Aorta (tissue), 5 donors: Measurements from ENCODE around the gene CCDC150. TPM values are rescaled to one million over a fixed set of nuclear protein-coding genes. Genes with fewer than 3 reads are reported as not detected.

Experiments
- ATAC-seq: fragments of 200-7000 bp; cut with Tn5 transposase; one replicate; pipeline ENCODE4 v1.9.1; 2022; ENCODE audit warnings: moderate library complexity; ENCODE audit not compliant: low FRiP score
- DNase-seq, 2 donors: peaks; one replicate each; pipeline ENCODE4 v3.0.0-alpha.2; 2020
- H3K27ac ChIP-seq, 2 donors: one replicate each; pipeline ENCODE4 v1.5.1; 2013; ENCODE audit warnings: low read length in 2 of 2, mild to moderate bottlenecking in 2 of 2, moderate library complexity in 2 of 2, control low read depth in 1 of 2, inconsistent platforms in 1 of 2, low read depth in 1 of 2
- H3K27me3 ChIP-seq, 2 donors: one replicate each; pipeline ENCODE4 v1.6.1; 2013; ENCODE audit warnings: control low read depth in 1 of 2, low read length in 1 of 2, mild to moderate bottlenecking in 1 of 2, moderate library complexity in 1 of 2; ENCODE audit not compliant: insufficient read depth in 2 of 2, control insufficient read depth in 1 of 2
- H3K36me3 ChIP-seq, 2 donors: one replicate each; pipeline ENCODE4 v1.6.1; 2013; ENCODE audit warnings: control low read depth in 1 of 2, low read length in 1 of 2, mild to moderate bottlenecking in 1 of 2; ENCODE audit not compliant: insufficient read depth in 2 of 2, control insufficient read depth in 1 of 2
- H3K4me1 ChIP-seq, 2 donors: one replicate each; pipeline ENCODE4 v1.6.1; 2013; ENCODE audit warnings: low read length in 2 of 2, control low read depth in 1 of 2, mild to moderate bottlenecking in 1 of 2, moderate library complexity in 1 of 2; ENCODE audit not compliant: insufficient read depth in 2 of 2, control insufficient read depth in 1 of 2
- H3K4me3 ChIP-seq, 2 donors: one replicate each; pipeline ENCODE4 v1.5.1; 2013; ENCODE audit warnings: low read length in 2 of 2, control low read depth in 1 of 2, mild to moderate bottlenecking in 1 of 2
- H3K9me3 ChIP-seq: one replicate; pipeline ENCODE4 v1.6.1; 2013; ENCODE audit warnings: mild to moderate bottlenecking, low read length; ENCODE audit not compliant: control insufficient read depth
- WGBS, 2 donors: extraction: QIAGEN DNeasy Blood & Tissue Kit; methylation state at CpG; one replicate each; pipeline ENCODE4 v1.1.7; 2013; 5-methylcytosine and 5-hydroxymethylcytosine counted together
- intact Hi-C, 2 donors: fragments of 100-400 bp; cut with DNase I; formaldehyde crosslinking; loops; one replicate each; pipeline versions ENCODE4 v1.14.2 to v1.15.0; 2022
- polyA plus RNA-seq, 2 donors: library from polyadenylated mRNA; stranded (reverse); fragments of 200-250 nt; gene quantifications; one replicate each; pipeline ENCODE4 v1.2.3, GENCODE V29; 2013
- total RNA-seq, 2 donors: library from RNA; stranded (reverse); fragmentation: NEBNext Ultra II Directional; extraction: Animal tissue kit (Norgen Biotek cat#: 25700); gene quantifications; one replicate each; pipeline ENCODE4 v1.2.1, GENCODE V29; 2021
- donor health status: healthy with polysubstance abuse.
- donor health status: Bipolar disorder and iron deficiency.
- donor health status: DM: no; HTN: no; CAD: no.
- donor health status: DM: no; HTN: no; CAD: no.
- donor health status: DM: yes; HTN: yes; CAD: no.

Gene CCDC150
- total and polyA plus RNA-seq, 4 donors: 0.75 to 3.3 (median 1.2) TPM

DNA sequence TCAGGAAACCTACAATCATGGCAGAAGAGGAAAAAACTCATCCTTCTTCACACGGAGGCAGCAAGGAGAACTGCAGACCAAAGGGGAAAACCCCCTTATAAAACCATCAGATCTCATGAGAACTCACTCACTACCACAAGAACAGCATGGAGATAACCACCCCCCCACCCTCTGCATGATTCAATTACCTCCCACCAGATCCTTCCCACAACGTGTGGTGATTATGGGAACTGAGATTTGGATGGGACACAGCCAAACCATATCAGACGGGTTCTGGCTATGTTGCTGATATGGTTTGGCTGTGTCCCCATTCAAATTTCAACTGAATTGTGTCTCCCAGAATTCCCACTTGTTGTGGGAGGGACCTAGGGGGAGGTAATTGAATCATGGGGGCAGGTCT, 28.7 kb upstream of the CCDC150 start:
- no peak overlapping the region for H3K4me3 ChIP-seq
- H3K4me1 ChIP-seq: no peaks in the 10 kb centered on the region
- H3K9me3 ChIP-seq: no peaks in the 10 kb centered on the region
- H3K27me3 ChIP-seq: no peaks in the 10 kb centered on the region
- 43 to 50% methylated on average over 3 of the region's 3 CpGs for WGBS, 2 donors
- DNase-seq (no peak), ATAC-seq (no peak)
- intact Hi-C loops: no loop called here
- H3K27ac ChIP-seq: no peak overlapping the region
- H3K36me3 ChIP-seq: no peaks in the 10 kb centered on the region

DNA sequence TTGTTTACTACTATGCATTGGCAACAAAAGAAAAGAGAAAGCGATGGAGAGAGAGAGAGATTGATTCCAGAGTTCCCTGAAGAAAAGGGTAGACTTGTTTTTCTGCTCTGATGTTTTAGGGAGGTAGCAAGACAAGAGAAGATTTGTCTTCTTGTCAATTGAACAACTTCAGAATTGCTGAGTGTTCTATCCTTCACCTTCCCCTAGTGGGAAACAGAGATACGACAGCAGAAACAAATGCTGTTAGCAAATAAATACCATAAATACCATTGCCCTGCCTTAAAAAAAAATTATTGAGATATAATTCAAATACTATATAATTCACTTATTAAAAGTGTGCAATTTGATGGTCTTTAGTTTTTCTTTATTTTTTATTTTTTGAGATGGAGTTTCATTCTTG, 26.2 kb upstream of the CCDC150 start:
- H3K4me3 ChIP-seq: no peak overlapping the region
- no peaks in the 10 kb centered on the region for H3K4me1 ChIP-seq
- no peak for DNase-seq
- intact Hi-C loops: no loop called here
- WGBS, 2 donors: 92 to 96% methylated on average over 2 of the region's 2 CpGs
- no peaks in the 10 kb centered on the region for H3K9me3 ChIP-seq
- ATAC-seq: no peak
- H3K27me3 ChIP-seq: no peaks in the 10 kb centered on the region
- no peak overlapping the region for H3K27ac ChIP-seq
- no peaks in the 10 kb centered on the region for H3K36me3 ChIP-seq

DNA sequence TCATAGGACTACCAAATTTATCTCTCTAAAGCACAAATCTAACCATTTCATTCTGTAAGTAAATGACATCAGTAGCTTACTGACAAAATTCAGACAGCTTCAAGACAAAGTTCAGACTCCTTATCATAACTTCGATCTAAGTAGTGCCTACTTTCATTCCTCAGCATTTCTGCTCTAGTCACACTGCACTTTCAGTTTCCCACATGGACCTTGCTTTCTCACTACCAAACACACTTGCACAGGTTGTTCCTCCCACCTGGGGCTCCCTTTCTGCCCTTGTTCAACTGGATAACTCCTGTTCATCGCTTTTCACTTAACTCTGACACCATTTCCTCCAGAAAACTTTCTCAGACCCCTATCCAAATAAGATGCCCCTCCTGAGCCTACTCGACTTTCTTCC, 22.1 kb upstream of the CCDC150 start:
- no peaks in the 10 kb centered on the region for H3K9me3 ChIP-seq
- H3K27ac ChIP-seq: no peak overlapping the region
- intact Hi-C loops: no loop called here
- WGBS, 2 donors: 63% methylated on average over 3 of the region's 3 CpGs
- no peaks in the 10 kb centered on the region for H3K27me3 ChIP-seq
- no peaks in the 10 kb centered on the region for H3K36me3 ChIP-seq
- DNase-seq (no peak), ATAC-seq (no peak)
- H3K4me3 ChIP-seq: no peak overlapping the region
- H3K4me1 ChIP-seq: no peaks in the 10 kb centered on the region

DNA sequence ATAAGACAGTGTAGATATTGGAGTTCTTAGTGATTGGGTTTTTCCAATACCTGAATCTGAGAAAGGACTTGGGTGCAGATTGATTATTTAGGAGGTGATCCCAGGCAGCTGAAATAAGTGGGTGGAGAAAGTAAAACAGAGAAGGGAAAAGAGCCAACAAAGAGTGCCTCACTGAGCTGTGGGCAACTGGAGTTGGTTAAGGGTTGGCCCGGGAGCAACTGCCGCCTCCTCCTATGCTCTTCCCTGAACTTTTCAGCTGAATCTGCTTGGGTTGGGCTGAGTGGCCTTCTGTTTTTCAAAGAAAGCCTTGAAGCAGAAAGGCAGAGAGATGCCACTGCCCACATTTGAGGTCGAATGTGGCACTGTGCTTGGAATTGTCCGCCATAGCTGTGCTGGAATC, 20.9 kb upstream of the CCDC150 start:
- Histone ChIP-seq H3K4me3 (no peak overlapping the region), H3K36me3 (no peaks in the 10 kb centered on the region), H3K27ac (no peak overlapping the region), H3K4me1 (no peaks in the 10 kb centered on the region), H3K27me3 (no peaks in the 10 kb centered on the region), H3K9me3 (no peaks in the 10 kb centered on the region)
- ATAC-seq (no peak), DNase-seq (no peak)
- intact Hi-C loops: no loop called here
- 90 to 93% methylated on average over 4 of the region's 4 CpGs for WGBS, 2 donors

DNA sequence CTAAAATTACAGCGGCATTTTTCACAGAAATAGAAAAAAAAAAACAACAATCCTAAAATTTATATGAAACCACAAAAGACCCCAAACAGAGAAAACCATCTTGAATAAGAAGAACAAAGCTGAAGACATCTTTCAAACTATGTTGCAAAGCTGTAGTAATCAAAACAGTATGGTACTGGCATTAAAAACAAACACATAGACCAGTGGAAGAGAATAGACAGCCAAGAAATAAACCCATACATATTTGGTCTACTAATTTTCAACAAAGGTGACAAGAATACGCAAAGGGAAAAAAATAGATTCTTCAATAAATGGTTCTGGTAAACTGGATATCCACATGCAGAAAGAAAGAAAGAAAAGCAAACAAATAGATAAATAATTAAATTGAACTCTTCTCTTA, 9.0 kb upstream of the CCDC150 start:
- Histone ChIP-seq H3K36me3 (no peaks in the 10 kb centered on the region), H3K4me1 (no peaks in the 10 kb centered on the region), H3K27ac (no peak overlapping the region), H3K27me3 (no peaks in the 10 kb centered on the region), H3K9me3 (peaks cover 1% of the 10 kb centered on the region), H3K4me3 (no peak overlapping the region)
- ATAC-seq: no peak
- intact Hi-C loops: no loop called here
- DNase-seq: no peak
- 74 to 98% methylated on average over 2 of the region's 2 CpGs for WGBS, 2 donors

DNA sequence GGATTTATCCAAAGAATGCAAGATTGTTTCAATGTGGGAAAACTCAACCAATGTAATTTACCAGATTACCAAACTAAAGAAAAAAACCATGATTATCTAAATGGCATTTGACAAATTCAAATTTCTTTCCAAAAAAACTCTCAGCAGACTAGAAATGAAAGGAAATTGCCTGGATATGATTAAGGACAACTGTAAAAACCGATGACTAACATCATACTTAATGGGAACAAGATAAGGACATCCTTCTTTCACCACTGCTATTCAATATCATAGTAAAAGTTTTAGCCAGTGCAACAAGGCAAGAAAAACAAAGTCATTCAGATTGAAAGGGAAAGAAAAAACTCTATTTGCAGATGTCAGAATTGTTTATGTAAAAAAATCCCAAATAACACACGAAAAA, 4.4 kb upstream of the CCDC150 start:
- intact Hi-C loops: loop anchor here in 1 of 2 donors (5.0 kb wide), 1 partner anchor 33 kb away; no protein-coding TSS in a partner anchor
- Histone ChIP-seq H3K9me3 (peaks cover 1% of the 10 kb centered on the region), H3K27ac (no peak overlapping the region), H3K4me3 (no peak overlapping the region), H3K27me3 (no peaks in the 10 kb centered on the region), H3K4me1 (no peaks in the 10 kb centered on the region), H3K36me3 (no peaks in the 10 kb centered on the region)
- DNase-seq (no peak), ATAC-seq (no peak)
- WGBS, 2 donors: 62% methylated on average over 2 of the region's 2 CpGs

DNA sequence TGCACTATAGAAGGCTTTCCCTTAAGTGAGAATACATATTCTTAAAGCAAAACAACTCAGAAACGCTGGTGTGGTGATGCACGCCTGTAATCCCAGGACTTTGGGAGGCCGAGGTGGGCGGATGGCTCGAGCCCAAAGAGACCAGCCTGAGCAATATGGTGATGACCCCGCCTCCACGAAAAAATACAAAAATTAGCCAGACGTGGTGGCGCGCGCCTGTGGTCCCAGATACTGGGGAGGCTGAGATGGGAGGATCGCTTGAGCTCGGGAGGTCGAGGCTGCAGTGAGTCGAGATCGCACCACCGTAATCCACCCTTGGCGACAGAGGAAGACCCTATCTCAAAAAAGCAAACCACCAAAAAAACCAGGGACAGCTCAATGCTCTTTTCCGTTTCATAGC, 750 bp upstream of the CCDC150 start:
- no peak overlapping the region for H3K4me3 ChIP-seq
- 95% methylated on average over 19 of the region's 19 CpGs for WGBS, 2 donors
- intact Hi-C loops: loop anchor here (2.0 to 5.0 kb wide), 2 partner anchors 36 to 46 kb away; partner anchors contain the start of gene HECW2 (in 1 of the 2)

DNA sequence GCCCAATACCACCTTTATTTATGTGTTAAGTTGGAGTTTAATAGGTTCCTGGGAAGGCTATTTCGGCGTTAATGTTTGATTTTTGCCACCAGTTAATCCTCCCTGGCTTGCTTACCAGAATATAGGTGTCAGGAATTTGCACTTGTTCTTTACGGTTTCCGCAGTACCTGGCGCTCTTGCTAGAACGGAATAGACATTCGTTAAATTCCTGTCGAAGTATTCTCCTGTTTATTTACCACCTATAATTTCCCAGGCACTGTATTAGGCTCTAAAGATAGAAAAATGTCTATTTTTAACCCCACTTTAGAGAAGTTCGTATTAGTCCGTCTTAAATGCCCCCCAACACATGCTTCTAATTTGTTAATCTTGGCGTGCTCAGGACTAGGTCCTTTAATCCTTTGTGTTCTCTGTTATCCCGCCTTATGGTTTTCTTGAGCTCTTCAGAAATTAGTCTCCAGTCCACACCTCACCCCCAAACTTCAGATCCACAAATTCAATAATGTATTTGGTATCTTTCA, 575 bp downstream of the CCDC150 start:
- H3K4me3 ChIP-seq: peak overlapping the region in 1 of 2 donors; percentile 48
- no peaks in the 10 kb centered on the region for H3K9me3 ChIP-seq
- WGBS, 2 donors: 9 to 11% methylated on average over 12 of the region's 12 CpGs
- no peaks in the 10 kb centered on the region for H3K27me3 ChIP-seq
- intact Hi-C loops: no loop called here
- H3K27ac ChIP-seq: no peak overlapping the region
- DNase-seq (no peak), ATAC-seq (no peak)
- no peaks in the 10 kb centered on the region for H3K4me1 ChIP-seq
- no peaks in the 10 kb centered on the region for H3K36me3 ChIP-seq

More for the DNA sequence above, 750 bp upstream of the CCDC150 start:
- DNase-seq (no peak), ATAC-seq (no peak)
- Histone ChIP-seq H3K27ac (no peak overlapping the region), H3K27me3 (no peaks in the 10 kb centered on the region), H3K9me3 (no peaks in the 10 kb centered on the region), H3K36me3 (no peaks in the 10 kb centered on the region), H3K4me1 (no peaks in the 10 kb centered on the region)

DNA sequence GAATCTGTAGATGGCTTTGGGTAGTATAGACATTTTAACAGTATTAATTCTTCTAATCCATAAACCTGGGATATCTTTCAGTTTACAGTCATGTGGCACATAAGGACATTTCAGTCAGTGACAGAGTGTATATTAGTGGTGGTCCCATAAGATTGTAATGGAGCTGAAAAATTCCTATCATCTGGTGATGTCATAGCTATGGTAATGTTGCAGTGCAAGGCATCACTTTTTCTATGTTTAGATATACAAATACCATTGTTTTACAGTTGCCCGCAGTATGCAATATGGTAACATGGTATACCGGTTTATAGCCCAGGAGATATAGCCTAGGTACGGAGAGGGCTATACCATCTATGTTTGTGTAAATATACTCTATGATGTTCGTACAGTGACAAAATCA, 9.7 kb downstream of the CCDC150 start:
- H3K9me3 ChIP-seq: peaks cover 2% of the 10 kb centered on the region
- ATAC-seq: no peak
- no peak overlapping the region for H3K4me3 ChIP-seq
- 97% methylated on average over 4 of the region's 4 CpGs for WGBS, 2 donors
- intact Hi-C loops: no loop called here
- H3K36me3 ChIP-seq: no peaks in the 10 kb centered on the region
- no peak overlapping the region for H3K27ac ChIP-seq
- no peak for DNase-seq
- H3K4me1 ChIP-seq: no peaks in the 10 kb centered on the region
- H3K27me3 ChIP-seq: no peaks in the 10 kb centered on the region
